HG02623 (cell line): Measurements from ENCODE around the gene WAS.

ENCODE experiments used
- ATAC-seq: cut with Tn5 transposase; IDR thresholded peaks from one replicate; pipeline ENCODE4 v1.9.1; 2021; ENCODE audit warnings: moderate library complexity; ENCODE audit not compliant: unreplicated experiment

Gene WAS

DNA sequence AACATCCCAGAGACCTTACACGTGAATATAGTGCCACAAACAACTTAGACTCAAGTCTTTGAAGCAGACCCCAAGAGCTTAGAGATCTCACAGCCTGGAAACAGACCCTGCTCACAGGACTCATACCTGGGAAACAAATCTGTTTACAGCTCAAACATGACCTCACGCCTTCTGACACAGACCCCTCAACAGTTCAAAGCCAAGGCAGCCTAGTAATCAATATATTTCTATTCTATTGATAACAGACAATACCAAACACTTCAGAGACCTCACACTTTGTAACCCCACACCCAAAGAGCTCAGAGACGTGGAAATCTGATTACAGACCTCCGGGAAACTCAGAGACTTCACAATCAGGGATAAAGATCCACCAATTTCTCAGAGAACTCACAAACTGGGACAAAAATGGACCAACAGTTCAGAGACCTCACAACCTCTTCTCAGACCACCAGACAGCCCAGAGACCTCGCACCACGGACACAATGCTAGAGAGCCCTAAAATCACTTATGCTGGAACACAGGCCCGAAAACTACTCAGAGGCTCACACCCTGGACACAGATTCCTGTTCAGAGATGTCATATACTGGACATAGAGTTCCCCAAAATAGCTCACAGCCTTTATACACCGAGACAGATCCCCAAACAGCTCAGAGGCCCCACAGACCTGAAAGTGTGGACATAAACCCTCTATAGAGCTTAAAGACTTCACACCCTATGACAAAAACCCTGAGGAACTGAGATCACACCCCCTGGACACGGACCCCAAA is 27.7 kb downstream of the WAS start:
- ATAC-seq: no peak

DNA sequence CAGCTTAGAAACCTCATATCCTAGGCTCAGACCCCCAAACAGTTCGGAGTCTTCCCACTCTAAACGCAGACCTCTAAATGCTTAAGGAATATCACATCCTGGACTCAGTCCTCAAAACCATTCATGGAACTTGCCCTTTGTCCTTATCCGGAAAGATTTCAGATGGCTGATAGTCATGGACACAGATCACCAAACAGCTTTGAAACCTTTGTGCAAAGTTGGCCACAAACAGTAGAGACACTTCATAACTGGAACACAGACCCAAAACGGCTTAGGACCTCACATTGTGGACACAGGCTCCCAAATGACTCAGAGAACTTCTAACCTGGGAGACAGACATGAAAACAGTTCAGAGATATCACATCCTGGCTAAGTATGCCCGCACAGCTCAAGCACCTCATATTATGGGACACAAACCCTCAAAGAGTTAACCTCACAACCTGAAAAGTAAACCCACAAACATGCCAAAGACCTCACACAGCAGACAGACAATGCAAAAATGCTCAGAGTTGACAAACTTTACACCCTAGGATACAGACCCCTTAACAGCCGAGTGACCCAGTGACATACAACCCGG is 28.4 kb downstream of the WAS start:
- no peak for ATAC-seq

DNA sequence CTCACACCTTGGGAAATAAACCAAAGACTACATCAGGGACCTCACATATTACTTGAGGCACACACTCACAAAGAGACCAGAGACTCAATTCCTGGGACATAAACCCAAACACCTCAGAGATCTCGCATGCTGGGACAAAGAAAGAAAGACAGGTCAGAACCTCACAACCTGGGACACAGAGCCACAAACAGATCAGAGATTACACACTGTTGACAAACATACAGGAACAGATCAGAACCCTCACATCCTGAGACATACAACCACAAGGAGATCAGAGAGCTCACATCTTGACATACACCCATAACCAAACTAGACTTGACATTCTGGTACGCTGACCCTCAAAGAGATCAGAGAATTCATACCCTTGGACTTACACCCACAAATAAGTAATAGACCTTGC is 30.2 kb downstream of the WAS start:
- no peak for ATAC-seq

DNA sequence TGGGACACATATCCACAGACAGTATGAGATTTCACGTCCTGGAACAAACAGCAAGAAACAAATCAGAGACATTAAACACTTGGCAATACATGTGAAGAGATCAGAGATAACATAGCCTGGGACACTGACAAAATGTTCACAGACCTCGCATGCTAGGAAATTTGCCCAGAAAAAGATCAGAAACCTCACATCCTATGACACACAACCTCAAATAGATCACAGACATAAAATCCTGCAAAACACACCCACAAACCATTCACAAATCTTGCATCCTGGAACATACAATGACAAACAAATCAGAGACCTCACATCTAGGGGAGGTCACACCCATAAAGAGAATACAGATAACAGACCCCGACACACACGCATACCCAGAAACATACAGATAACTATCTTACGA is 31.0 kb downstream of the WAS start:
- ATAC-seq: no peak

DNA sequence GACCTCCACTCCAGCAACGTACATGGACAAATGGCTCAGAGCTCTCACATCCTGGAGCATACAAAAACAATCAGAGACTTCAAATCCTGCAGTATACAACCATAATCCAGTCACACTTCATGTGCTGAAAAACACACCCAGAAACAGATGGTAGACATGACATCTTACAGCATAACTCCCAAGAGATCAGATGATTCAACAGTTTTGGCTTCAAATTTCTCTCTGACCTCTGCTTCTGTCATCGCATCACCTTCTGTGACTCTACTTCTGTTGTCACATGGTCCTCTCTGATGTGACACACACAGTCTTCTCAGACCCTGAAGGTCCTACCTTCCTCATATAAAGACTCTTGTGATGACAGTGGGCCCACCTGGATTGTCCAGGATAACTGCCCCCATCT is 31.5 kb downstream of the WAS start:
- no peak for ATAC-seq

DNA sequence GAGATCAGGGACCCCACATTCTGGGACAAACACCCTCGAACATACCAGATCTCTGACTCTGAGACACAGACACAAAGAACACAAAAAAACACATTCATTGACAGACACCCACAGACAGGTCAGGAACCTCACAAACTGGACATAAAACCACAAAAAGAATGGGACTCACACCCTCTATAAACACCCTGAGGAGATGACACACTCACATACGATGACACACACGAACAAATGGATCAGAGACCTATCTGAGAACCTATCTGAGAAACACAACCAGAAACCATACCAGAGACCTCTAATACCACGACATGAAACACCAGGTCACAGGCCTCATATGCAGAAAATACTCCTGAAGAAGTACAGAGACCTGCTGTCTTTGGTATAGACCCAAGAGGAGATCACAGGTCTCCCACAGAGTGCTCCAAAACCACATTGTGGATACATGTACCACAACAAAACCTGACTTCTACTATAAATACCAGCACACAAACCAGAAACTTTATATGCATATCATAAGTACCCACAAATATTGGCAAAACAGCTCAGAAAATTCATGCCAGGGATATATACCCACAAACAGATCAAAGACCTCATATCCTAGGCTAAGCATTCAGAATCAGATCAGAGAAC is 32.4 kb downstream of the WAS start:
- no peak for ATAC-seq

DNA sequence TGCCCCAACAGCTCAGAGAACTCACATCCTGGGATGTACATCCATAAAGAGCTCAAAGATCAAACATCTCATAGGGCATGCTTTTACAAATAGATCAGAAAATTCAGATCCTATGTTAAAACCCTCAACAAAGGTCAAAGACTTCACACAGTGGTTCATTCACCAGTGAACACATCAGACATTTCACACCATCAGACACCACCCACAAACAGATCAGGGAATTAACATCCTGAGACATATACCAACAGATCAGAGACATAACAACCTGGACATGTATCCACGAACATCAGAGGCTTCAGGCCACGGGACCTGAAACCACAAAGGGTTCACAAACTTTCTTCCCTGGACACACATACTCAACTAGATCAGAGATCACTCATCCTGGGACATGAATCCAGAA is 36.4 kb downstream of the WAS start:
- no peak for ATAC-seq

DNA sequence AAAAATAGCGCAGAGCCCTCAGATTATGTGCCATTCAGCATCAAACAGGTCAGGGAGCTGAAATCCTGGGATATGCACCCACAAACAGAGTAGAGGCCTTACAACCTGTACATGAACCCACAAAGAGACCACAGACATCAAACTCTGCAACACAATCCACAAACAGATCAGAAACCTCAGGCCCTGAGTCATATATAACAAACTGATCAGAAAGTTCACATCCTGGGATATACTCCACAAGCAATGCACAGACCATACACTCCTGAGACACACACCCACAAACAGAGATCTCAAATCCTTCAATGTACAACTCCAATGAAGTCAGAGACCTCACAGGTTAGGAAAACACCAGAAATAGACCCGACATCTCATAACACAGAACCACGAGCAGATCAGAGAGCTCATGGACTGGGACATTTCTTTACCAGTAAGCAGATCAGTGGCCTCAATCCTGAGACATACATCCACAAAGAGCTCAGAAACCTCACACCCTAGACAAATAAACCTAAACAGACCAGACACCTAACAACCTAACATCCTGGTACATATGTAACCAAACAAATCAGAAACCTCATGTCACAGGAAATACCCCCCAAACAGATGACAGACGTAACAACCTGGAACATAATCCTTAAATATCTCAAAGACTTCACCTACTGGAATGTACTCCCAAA is 37.1 kb downstream of the WAS start:
- ATAC-seq: no peak

DNA sequence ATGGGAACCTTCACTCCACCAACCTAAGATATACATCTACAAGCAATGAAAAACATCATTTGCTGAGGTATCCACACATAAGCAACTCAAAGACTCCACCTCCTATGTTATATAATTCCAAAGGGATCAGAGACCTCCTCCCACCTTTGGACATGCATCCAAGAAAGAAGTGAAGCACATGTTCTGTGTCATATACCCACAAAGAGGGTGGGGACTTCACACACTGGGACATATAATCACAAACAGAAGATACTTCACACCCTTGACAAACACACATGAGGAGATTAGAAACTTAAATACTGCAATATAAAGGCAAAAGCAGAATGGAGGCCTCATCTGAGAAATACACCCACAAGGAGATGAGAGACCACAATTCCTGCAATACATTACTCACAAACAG is 38.3 kb downstream of the WAS start:
- no peak for ATAC-seq

DNA sequence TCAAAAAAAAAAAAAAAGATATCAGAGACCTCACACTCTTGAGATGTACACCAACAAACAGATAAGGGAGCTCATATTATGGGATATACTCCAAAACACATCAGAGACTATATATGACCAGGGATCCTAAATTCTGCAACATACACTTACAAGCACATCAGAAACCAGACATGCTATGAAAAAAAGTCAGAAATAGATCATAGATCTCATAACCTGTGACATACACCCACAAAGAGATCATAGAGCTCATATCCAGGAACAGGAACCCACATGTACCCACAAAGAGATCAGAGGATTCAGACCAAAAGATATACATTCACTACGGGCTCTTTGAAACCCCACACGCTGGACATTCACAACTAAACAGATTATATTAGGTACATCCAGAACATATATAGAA is 43.0 kb downstream of the WAS start:
- no peak for ATAC-seq

DNA sequence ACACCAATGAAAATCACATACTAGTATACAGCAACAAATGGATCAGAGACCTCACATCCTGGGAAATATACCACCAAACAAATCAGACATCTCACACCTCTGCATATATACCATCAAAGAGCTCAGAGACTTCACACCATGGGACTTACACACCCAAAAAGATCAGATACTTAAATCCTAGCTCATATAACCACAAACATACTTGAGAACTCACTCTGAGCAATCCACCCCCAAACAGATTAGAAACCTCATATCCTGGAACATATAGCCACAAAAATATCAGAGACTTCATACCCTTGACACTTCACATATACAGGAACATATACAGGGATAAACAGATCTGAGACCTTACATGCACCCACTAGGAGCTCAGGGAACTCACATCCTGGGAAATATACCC is 45.1 kb downstream of the WAS start:
- no peak for ATAC-seq

DNA sequence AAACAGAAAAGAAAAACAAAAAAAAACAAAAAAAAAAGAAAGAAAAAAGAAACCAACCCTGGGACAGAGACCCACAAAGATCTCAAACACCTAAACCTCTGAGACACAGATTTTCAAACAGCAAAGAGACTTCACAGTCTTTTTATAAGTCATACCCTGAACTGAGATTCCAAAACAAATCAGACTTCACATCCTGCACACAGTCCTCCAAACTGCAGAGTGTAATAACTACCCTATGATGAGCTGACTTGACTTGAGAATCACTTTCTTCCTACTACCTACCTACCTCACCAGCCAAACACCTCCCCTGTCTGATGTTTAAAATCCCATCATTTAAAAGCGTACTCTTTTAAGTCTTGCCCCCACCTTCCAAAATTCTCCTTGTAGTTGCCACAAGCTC is 52.7 kb downstream of the WAS start:
- no peak for ATAC-seq

DNA sequence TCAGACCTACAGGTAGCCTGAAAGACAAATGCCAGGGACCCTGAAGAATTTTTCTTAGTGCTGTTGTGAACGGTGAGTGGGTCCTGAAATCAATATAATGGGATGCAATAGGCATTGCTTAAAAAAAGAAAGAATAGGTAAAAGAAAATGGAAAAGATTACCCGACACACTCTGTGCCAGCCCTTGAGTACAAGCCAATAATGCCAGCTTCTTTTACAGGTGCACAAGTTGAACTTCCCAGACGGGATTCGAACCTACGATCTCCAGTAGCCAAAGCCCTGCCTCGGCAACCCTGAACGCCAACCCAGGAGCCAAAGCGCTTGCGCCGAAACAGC is 53.2 kb downstream of the WAS start:
- ATAC-seq: no peak

DNA sequence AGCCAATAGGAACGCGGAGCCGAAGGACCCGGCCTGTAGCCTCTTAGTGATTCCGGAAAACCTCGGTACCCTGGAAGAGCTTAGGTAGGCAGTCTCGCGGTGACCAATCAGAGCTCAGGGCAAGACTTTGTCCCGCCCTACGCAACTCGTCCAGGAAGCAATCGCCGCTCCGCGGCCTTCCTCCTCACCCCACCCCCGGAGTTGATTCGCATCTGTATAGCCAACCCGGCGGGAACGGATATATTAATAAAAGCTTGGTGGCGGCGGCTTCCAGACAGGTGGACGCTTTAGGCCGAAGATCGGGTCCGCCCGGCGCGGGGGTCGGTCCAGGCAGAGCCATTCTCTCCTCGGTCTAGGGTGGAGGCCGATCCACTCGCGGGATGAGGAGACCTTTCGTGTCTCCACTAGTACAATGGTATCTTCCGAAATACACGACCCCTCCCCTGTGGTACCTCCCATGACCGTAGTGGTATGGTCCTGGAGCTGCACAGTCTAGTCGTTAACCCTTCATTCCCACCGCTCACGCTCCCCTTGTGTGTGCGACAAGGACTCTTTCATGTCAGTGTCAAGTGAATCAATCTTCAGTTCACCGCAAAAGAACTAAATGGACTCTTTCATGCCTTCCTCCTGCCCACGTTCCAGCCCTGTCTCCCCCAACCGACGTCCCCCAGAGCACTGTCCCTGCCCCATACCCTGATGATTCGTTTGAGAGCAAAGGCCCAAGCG is 53.8 kb downstream of the WAS start:
- peak; percentile 97 for ATAC-seq

DNA sequence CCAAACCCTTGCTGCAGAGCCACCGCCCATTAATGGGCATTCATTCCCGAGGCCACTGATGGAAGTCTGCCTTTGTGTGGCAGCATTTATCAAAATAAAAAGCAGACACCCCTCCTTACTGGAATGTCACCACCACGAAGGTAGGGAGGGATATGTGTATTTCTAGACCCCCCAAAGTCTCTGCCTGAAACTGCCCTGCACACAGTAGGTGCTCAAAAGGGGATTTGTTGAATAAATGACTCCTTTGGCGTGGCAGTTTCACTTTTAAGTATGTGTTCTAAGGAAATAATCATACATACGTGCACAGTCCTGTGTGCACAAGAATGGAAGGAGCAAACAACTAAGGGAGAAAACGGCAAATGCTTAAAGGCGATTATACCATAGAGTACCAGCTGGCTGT is 54.3 kb downstream of the WAS start:
- no peak for ATAC-seq
